GM20000 (cell line): Measurements from ENCODE around the gene GOLGA8O.
"Not testable (repeated sequence)": the region's sequence is repeated elsewhere in the genome, so short reads cannot be mapped to it uniquely, and the experiment has no call there.

Experiments used
- DNase-seq: peaks from one replicate; pipeline ENCODE4 v3.0.0; 2012; ENCODE audit warnings: low spot score

The GOLGA8O gene, protein sequence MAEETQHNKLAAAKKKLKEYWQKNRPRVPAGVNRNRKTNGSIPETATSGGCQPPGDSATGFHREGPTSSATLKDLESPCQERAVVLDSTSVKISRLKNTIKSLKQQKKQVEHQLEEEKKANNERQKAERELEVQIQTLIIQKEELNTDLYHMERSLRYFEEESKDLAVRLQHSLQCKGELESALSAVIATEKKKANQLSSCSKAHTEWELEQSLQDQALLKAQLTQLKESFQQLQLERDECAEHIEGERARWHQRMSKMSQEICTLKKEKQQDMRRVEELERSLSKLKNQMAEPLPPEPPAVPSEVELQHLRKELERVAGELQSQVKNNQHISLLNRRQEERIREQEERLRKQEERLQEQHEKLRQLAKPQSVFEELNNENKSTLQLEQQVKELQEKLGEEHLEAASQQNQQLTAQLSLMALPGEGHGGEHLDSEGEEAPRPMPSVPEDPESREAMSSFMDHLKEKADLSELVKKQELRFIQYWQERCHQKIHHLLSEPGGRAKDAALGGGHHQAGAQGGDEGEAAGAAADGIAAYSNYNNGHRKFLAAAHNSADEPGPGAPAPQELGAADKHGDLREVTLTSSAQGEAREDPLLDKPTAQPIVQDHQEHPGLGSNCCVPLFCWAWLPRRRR

DNA sequence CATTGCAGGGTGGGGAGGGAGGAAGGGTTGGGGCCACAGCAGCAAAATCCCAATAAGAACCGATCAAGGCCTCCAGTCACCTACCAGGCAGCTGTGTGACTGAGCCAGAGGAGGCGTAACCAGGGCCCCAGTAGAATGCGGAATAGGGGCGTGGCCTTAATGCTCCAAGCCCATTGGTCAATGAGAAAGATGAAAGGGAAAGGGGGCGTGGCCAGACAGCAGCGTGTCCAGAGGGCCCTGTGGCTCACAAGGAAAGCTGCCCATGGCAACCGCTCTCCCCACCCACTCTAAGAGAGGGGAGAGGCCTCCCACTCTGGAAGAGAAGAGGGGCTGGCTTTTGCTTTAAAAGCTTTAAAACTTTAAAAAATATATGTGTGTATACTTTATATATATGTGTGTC, at the start of gene GOLGA8O:
TSS of gene GOLGA8O (minus strand) at position 101 of the 400 bp plus-strand sequence. CDS start at position 3, 98 bp downstream.
- not testable (repeated sequence) for DNase-seq

DNA sequence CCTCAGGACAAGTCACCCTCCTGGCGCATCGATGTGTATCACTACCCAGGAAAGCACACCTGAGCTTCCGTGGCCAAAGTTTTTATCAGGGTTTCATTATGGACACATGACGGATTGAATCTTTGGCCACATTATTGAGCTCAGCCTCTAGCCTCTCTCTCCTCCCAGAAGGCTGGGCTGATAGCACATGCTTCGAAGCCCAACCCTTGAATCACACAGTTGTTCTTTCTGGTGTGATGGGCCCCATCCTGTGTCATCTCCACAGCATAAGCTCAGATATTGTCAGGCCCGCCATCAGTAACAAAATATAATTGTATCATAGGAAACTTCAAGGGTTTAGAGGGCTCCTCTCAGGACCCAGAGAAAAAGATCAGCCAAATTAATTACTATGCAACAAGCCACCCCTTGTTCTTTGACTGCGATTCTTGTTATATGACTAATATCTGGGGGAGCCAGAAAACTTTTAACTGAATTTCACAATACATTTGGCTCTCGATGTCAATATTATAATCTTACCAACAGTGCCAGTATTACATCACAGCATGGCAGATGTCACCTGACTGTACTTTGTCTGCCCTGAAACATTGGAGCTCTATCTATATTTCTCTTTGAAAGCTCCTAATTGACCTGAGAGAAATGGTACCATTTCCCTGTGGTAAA, 48.8 kb upstream of the GOLGA8O start:
- DNase-seq, result not testable (repeated sequence)

GRCh38 chr15:32502946-32503345, 47.5 kb upstream of the GOLGA8O start:
- not testable (repeated sequence) for DNase-seq

DNA sequence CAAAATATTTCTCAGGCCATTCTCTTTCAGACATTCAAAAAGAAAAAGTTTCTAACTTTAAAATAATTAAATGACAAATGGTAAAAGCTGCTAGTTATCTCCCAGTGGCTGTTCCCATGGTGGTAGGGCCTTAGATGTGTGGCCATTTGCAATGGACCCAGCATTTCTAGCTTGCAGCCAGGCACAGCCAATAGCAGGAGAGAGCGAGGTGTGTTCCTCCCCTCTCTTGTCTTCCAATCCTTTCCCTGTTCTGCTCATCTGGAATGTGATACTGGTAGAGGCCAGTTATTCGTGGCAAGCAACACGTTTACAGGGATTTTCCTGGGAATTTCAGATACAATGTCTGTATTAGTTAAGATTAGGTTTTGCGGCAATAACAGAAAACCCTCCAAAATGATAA, 37.3 kb upstream of the GOLGA8O start:
- DNase-seq, result not testable (repeated sequence)

DNA sequence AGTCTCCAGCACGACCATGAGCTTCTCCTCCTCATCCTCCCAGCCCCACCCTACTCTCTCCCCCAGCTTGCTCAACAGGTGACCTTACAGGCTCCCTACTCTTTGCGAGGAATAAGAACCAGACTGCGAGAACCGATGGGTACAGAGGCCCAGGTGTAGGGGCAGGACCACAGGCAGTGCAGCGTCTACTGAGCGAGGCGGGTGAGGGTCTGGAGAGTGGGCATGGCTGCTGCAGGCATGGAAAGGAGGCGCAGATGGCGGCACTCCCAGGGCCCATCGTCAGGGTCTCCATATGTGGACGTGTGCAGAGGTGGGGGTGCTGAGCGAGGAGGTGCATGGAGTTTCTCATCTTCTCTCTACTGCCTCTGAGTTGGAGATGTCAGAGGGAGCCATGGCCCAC, 31.0 kb upstream of the GOLGA8O start:
- not testable (repeated sequence) for DNase-seq

DNA sequence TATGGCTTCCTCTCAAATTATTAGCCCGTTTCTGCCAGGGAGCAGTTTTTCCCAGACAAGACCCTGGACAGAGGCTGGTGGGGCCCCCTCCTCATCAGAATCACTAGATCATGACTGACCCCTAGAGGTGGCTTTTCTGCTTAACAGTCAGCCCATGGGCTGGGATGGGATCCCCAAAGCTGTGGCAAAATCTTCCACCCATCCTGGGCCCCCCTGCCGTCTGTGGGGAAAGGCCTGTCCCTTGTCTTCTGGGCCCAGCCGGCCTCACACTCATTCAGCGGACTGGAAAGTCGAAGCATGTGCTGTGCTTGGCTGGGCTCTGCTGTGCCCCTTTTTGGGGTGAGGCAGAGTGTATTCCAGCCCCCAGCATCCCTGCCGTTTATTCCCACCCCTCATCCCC, 27.9 kb upstream of the GOLGA8O start:
- not testable (repeated sequence) for DNase-seq

- DNase-seq, result not testable (repeated sequence)
Measured at GRCh38 chr15:32481683-32482082, 26.2 kb upstream of the GOLGA8O start.

DNA sequence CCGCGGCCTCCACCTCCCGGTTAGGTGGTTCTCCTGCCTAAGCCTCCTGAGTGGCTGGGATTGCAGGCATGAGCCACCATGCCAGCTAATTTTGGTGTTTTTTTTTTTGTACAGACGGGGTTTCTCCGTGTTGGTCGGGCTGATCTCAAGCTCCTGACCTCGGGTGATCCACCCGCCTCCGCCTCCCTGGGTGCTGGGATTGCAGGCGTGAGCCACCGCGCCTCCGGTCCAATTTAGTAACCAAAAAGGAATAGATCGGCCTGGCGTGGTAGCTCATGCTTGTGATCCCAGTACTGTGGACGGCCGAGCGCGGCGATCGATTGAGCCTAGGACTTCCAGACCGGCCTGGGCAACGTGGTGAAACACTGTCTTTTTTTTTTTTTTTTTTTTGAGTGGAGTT, 12.6 kb upstream of the GOLGA8O start:
- DNase-seq, result not testable (repeated sequence)

- not testable (repeated sequence) for DNase-seq
Measured at GRCh38 chr15:32440445-32440977, 14.9 kb downstream of the GOLGA8O start.

- DNase-seq, result not testable (repeated sequence)
Measured at GRCh38 chr15:32434102-32434963, 21.1 kb downstream of the GOLGA8O start.

DNA sequence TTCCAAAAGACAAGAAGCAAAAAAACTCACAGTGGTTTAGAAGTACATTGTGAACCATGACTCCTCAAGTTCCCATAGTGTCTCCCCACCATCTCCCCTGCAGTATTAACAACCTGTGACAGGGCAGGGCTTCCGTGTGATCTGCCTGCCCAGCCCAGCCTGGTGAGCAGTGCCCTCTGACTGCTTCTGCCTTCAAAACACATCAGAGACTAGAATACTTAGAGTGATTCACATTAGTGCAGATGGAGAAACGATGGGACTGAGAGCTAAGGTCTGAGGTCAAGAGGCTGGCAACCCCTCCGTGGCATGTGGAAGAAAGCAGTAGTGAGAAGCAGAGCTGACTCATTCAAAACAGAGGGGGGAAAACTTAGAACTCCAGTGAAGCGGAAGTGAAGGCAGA, 27.8 kb downstream of the GOLGA8O start:
- not testable (repeated sequence) for DNase-seq

DNA sequence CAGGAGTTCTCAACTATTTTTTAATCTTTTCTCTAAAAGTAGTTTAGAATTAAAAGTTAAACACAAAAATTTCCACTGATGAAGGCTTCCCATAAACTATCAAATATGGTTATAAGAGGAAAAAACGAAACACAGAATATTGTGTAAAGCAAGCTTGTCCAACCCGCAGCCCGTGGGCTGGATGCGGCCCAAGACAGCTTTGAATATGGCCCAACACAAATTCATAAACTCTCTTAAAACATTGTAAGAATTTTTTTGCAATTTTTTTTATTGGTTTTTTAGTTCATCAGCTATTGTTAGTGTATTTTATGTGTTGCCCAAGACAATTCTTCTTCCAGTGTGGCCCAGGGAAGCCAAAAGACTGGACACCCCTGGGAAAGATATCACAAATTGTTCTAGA, 28.9 kb downstream of the GOLGA8O start:
- not testable (repeated sequence) for DNase-seq

- DNase-seq, result not testable (repeated sequence)
Measured at GRCh38 chr15:32407903-32408302, 47.5 kb downstream of the GOLGA8O start.

- DNase-seq, result not testable (repeated sequence)
Measured at GRCh38 chr15:32403192-32403591, 52.2 kb downstream of the GOLGA8O start, which contains the start of gene GOLGA8K. TSS of gene GOLGA8K (minus strand) at chr15:32403292. CDS start at chr15:32403194, 98 bp downstream.

DNA sequence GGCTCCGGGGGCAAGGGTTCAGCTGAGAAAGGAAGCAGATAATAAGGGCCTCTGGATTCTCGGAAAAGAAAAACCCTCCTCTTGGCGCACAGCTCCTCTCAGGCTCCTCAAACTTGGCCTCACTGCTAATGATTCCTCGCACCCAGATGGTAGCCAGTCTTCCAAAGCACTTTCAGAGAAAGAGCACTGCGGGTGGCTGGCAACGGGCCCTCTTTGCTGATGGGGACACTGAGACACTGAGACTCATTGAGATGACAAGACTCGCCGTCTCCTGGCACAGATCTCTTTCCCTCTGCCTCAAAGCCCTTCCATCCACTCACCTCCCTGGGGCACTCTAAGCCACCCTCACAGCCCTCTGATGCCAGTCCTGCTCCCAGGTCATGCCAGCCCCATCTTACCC, 58.9 kb downstream of the GOLGA8O start:
- not testable (repeated sequence) for DNase-seq
